HUES6 (cell line): Measurements from ENCODE around the gene MBTPS1.

Source experiments
- H3K27ac ChIP-seq: 2 replicates; pipeline ENCODE4 v1.7.0; 2013; ENCODE audit warnings: low read depth, mild to moderate bottlenecking, low read length, inconsistent platforms
- H3K27me3 ChIP-seq: 2 replicates; pipeline ENCODE4 v1.6.1; 2013; ENCODE audit warnings: low read length; ENCODE audit not compliant: control insufficient read depth, insufficient read depth
- H3K36me3 ChIP-seq: 2 replicates; pipeline ENCODE4 v1.6.1; 2013; ENCODE audit warnings: low read length; ENCODE audit not compliant: control insufficient read depth, insufficient read depth
- H3K4me1 ChIP-seq: 2 replicates; pipeline ENCODE4 v1.6.1; 2013; ENCODE audit warnings: low read length; ENCODE audit not compliant: control insufficient read depth, insufficient read depth
- H3K4me3 ChIP-seq: 2 replicates; pipeline ENCODE4 v1.5.1; 2013; ENCODE audit warnings: low read depth, low read length
- H3K9ac ChIP-seq: one replicate; pipeline ENCODE4 v1.6.1; 2013; ENCODE audit warnings: mild to moderate bottlenecking, low read length
- H3K9me3 ChIP-seq: 2 replicates; pipeline ENCODE4 v1.6.1; 2013; ENCODE audit warnings: low read depth, low read length; ENCODE audit not compliant: control insufficient read depth, insufficient read depth

MBTPS1 gene

DNA sequence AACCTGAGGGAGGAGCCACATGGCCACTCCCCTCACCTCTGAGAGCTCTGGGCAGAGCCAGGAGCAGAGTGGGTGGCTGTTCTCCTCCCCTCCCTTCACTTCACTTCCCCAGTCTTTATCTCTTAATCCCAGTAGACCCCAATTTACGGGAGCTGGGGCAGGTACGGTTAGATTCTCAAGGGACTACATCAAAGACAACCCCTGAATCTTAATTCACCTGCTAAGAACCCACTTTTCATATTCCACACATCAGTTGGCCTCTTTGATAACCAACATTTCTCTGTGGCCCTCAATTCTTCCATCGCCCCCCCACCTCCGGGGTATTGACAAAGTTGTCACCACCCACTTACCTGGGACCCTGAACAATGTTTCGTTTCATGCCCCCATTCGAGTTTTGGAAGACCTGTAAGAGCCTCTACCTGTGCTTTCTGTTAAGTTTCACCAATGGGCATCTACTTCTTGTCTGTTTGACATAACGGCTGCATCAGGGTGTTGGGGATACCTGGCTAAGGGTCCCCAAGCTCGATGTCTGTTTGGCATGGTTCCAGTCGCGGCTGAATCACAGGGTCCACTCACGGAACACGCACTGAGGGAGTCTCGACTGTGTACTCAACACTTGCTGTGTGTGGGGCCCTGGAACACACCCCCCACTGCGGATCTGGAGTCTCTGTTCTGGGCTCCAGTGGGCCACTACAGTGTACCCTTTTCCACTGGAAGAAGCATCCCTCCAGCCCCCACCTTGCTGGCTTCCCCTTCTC lies 102.0 kb downstream of the MBTPS1 start:
- H3K27me3 ChIP-seq: no peaks in the 10 kb centered on the region
- no peak overlapping the region for H3K27ac ChIP-seq
- no peak overlapping the region for H3K4me3 ChIP-seq
- H3K9me3 ChIP-seq: no peaks in the 10 kb centered on the region
- H3K36me3 ChIP-seq: no peaks in the 10 kb centered on the region
- 0 out of 2 replicates have a peak, but pooled peaks cover 5% of the 10 kb centered on the region for H3K4me1 ChIP-seq
- no peak overlapping the region for H3K9ac ChIP-seq

DNA sequence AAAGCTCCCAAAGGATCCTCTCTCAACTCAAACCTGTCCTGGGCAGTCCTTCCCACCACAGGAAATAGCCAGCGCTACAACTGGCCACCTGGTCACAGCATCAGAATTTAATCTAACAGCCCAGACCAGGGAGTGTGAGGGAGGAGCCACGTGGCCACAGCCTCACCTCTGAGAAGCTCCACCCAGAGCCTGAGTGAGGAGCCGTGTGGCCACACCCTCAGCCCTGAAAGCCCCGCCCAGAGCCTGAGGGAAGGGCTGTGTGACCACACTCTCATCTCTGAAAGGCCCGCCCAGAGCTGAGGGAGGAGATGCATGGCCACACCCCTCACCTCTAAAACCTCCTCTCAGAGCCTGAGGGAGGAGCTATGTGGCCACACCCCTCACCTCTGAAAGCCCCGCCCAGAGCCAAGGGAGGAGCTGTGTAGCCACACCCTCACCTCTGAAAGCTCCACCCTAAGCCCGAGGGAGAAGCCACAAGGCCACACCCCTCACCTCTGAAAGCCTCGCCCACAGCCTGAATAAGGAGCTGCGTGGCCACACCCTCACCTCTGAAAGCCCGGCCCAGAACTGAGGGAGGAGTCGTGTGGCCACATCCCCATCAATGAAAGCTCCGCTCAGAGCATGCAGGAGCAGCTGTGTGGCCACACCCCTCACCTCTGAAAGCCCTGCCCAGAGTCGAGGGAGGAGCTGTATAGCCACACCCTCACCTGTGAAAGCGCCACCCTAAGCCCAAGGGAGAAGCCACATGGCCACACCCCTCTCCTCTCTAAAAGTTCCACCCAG lies 102.8 kb downstream of the MBTPS1 start:
- H3K27me3 ChIP-seq: no peaks in the 10 kb centered on the region
- H3K4me1 ChIP-seq: 0 out of 2 replicates have a peak, but pooled peaks cover 5% of the 10 kb centered on the region
- no peaks in the 10 kb centered on the region for H3K36me3 ChIP-seq
- no peak overlapping the region for H3K27ac ChIP-seq
- no peak overlapping the region for H3K4me3 ChIP-seq
- peaks cover 4% of the 10 kb centered on the region for H3K9me3 ChIP-seq
- no peak overlapping the region for H3K9ac ChIP-seq

DNA sequence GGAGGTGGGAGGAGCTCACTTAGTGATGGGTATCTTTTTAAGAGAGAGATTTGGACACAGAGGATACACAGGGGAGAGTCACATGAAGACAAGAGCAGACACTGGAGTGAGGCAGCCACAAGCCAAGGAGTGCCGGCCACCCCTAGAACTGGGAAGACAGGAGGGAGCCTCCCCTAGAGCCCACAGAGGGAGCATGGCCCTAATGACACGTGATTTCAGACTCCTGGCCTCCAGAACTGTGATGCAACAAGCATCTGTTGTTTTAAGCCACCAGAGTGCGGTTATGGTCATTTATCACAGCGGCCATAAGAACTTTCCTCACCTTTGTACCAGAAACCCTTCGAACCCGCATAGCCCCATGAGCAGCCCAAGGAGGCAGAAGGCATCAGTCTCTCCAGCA lies 107.5 kb downstream of the MBTPS1 start:
- no peaks in the 10 kb centered on the region; the same call in 1 of the 2 replicates for H3K27me3 ChIP-seq
- H3K9ac ChIP-seq: no peak overlapping the region
- H3K27ac ChIP-seq: no peak overlapping the region
- H3K36me3 ChIP-seq: no peaks in the 10 kb centered on the region
- no peak overlapping the region for H3K4me3 ChIP-seq
- peaks cover 4% of the 10 kb centered on the region for H3K9me3 ChIP-seq
- H3K4me1 ChIP-seq: no peaks in the 10 kb centered on the region

DNA sequence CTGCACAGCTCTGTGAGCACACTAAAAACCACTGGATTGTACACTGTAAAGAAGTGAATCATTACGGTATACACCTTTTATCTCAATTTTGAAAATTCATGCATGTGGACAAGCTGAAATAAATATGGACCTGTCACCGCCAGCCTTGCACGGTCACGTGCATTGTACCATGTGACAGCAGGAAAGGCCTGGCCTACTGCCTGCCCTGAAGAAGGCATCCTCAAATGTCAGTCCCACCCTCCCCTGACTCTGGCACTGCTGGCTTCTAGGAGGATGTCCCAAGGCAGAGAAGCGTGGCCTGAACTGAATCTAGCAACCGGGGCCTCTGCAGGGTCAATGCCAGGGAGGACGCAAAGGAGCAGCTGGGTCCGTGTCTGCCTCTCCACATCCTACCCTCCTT lies 108.8 kb downstream of the MBTPS1 start:
- no peak overlapping the region for H3K27ac ChIP-seq
- H3K9me3 ChIP-seq: peaks cover 4% of the 10 kb centered on the region
- no peaks in the 10 kb centered on the region for H3K4me1 ChIP-seq
- no peaks in the 10 kb centered on the region; the same call in 1 of the 2 replicates for H3K27me3 ChIP-seq
- H3K36me3 ChIP-seq: no peaks in the 10 kb centered on the region
- H3K9ac ChIP-seq: no peak overlapping the region
- no peak overlapping the region for H3K4me3 ChIP-seq

DNA sequence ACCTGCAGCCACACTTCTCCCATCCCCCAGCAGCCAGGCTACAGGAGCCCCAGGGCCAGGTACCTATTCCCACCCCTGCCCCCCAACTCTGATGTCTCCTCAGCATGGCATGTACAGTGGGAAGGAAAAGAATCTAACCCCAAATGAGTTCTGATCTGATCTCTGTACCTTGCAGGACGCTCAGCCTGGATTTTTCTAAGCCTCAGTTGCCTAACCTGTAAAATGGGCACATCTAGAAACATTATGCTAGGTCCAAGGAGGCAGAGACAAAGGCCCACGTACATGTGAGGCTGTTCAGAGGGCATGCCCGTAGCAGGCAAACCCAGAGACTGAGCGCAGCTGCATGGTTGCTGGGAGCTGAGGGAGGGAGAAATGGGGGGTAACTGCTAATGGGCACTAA lies 109.2 kb downstream of the MBTPS1 start:
- Histone ChIP-seq H3K36me3 (no peaks in the 10 kb centered on the region), H3K9me3 (peaks cover 4% of the 10 kb centered on the region), H3K4me1 (no peaks in the 10 kb centered on the region), H3K4me3 (no peak overlapping the region), H3K9ac (no peak overlapping the region), H3K27me3 (no peaks in the 10 kb centered on the region; the same call in 1 of the 2 replicates), H3K27ac (no peak overlapping the region)

DNA sequence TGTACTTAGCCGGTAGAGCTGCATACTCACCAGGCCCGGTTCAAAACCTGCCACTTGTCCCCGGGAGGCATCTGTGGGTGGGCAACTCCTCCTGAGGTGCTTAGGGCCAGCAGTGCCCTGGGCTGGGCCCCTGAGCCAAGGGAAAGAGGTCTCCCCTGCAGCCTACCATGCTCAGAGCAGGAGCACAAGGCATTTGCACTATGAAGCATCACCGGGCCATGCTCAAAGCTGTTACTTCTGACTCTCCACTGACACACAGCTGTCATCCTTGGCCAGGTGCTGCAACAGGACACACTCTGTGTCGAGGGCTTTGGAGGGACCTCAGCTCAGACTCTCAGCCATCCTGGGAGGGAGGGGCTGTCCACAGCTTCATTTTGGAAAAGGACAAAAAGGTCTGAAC lies 111.4 kb downstream of the MBTPS1 start:
- Histone ChIP-seq H3K36me3 (no peaks in the 10 kb centered on the region), H3K27me3 (no peaks in the 10 kb centered on the region; the same call in 1 of the 2 replicates), H3K4me1 (peaks cover 5% of the 10 kb centered on the region; the same call in 1 of the 2 replicates), H3K9ac (no peak overlapping the region), H3K9me3 (peaks cover 4% of the 10 kb centered on the region), H3K27ac (no peak overlapping the region), H3K4me3 (no peak overlapping the region)

DNA sequence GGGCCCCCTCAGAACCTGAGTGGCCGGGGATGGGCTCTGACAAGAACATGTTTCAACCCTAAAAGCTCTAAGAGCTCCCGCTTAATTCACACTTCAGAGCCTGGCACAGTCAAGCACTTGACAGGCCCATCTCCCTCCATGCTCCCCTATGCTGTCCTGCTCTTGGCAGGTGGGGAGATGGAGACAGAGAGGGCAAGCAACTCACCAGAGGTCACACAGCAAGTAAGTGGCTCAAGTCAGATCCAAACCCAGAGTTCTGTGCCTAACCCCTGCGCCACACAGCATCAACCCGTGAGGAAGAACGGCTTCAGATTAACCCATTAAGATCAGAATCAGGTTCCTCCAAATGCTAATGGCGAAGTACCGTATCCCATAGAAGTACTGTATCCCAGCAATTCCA lies 112.3 kb downstream of the MBTPS1 start:
- Histone ChIP-seq H3K27me3 (no peaks in the 10 kb centered on the region; the same call in 1 of the 2 replicates), H3K4me3 (no peak overlapping the region), H3K9me3 (peaks cover 4% of the 10 kb centered on the region), H3K4me1 (peaks cover 5% of the 10 kb centered on the region; the same call in 1 of the 2 replicates), H3K36me3 (no peaks in the 10 kb centered on the region), H3K27ac (no peak overlapping the region), H3K9ac (no peak overlapping the region)
